Measurements from ENCODE around the gene NPHP4.

NPHP4 gene

GRCh38 chr1:5970610-5971273 is 21.5 kb downstream of the NPHP4 start:
- no peak for DNase-seq (ENCODE audit: low read depth)

GRCh38 chr1:5969168-5969567 is 23.1 kb downstream of the NPHP4 start:
- DNase-seq (ENCODE audit: low read depth) = no peak

GRCh38 chr1:5968161-5968736 is 24.0 kb downstream of the NPHP4 start:
- no peak for DNase-seq (ENCODE audit: low read depth)

- no peak for DNase-seq (ENCODE audit: low read depth)
Observed at GRCh38 chr1:5967351-5968160, 24.7 kb downstream of the NPHP4 start.

- DNase-seq (ENCODE audit: low read depth) = no peak
Observed at GRCh38 chr1:5966543-5967205, 25.6 kb downstream of the NPHP4 start.

GRCh38 chr1:5965586-5966131 is 26.6 kb downstream of the NPHP4 start:
- DNase-seq (ENCODE audit: low read depth) = no peak

- no peak for DNase-seq (ENCODE audit: low read depth)
Observed at GRCh38 chr1:5962265-5963105, 29.7 kb downstream of the NPHP4 start.

- DNase-seq (ENCODE audit: low read depth) = no peak
Observed at GRCh38 chr1:5961601-5962000, 30.6 kb downstream of the NPHP4 start.

GRCh38 chr1:5960336-5960735 is 31.9 kb downstream of the NPHP4 start:
- DNase-seq (ENCODE audit: low read depth) = no peak

- DNase-seq (ENCODE audit: low read depth) = no peak
Observed at GRCh38 chr1:5959667-5960230, 32.5 kb downstream of the NPHP4 start.

GRCh38 chr1:5959087-5959486 is 33.1 kb downstream of the NPHP4 start:
- DNase-seq (ENCODE audit: low read depth) = no peak

- no peak for DNase-seq (ENCODE audit: low read depth)
Observed at GRCh38 chr1:5956022-5956830, 36.0 kb downstream of the NPHP4 start.

- DNase-seq (ENCODE audit: low read depth) = no peak
Observed at GRCh38 chr1:5955479-5955977, 36.7 kb downstream of the NPHP4 start.

- no peak for DNase-seq (ENCODE audit: low read depth)
Observed at GRCh38 chr1:5954964-5955363, 37.3 kb downstream of the NPHP4 start.

GRCh38 chr1:5953386-5953785 is 38.8 kb downstream of the NPHP4 start:
- no peak for DNase-seq (ENCODE audit: low read depth)

GRCh38 chr1:5951846-5952410 is 40.3 kb downstream of the NPHP4 start:
- no peak for DNase-seq (ENCODE audit: low read depth)

- DNase-seq (ENCODE audit: low read depth) = no peak
Observed at GRCh38 chr1:5950994-5951785, 41.0 kb downstream of the NPHP4 start.

GRCh38 chr1:5950201-5950895 is 41.9 kb downstream of the NPHP4 start:
- DNase-seq (ENCODE audit: low read depth) = no peak
